Stimulated activated CD8-positive, alpha-beta memory T cell treated with anti-CD3 and anti-CD28 coated beads, Interleukin-7, amount 100 ng/mL, for 1 hour (primary cell): Measurements from ENCODE around the gene LRRTM2.
"Not testable (repeated sequence)": the region's sequence is repeated elsewhere in the genome, so short reads cannot be mapped to it uniquely, and the experiment has no call there.

Source experiments
- DNase-seq, 2 donors: peaks; one replicate each; pipeline ENCODE4 v3.0.0-alpha.2; 2020; ENCODE audit warnings: low read depth in 2 of 2

The LRRTM2 gene

GRCh38 chr5:138874771-138875551 lies at the start of gene LRRTM2:
Gene LRRTM2, minus strand, starts transcription at chr5:138875335. Its CDS starts 424 bp downstream, at chr5:138874911.
- no peak for DNase-seq

- DNase-seq, result no peak
Observed at GRCh38 chr5:138922494-138922893, 47.4 kb upstream of the LRRTM2 start.

- not testable (repeated sequence) for DNase-seq
Observed at GRCh38 chr5:138921362-138921761, 46.2 kb upstream of the LRRTM2 start.

GRCh38 chr5:138920181-138920580 lies 45.0 kb upstream of the LRRTM2 start:
- DNase-seq, result no peak

- no peak for DNase-seq
Observed at GRCh38 chr5:138918686-138919085, 43.6 kb upstream of the LRRTM2 start.

- no peak for DNase-seq
Observed at GRCh38 chr5:138914338-138914737, 39.2 kb upstream of the LRRTM2 start.

- DNase-seq, result no peak
Observed at GRCh38 chr5:138913773-138914172, 38.6 kb upstream of the LRRTM2 start.

- DNase-seq, result no peak
Observed at GRCh38 chr5:138912093-138912492, 37.0 kb upstream of the LRRTM2 start.

- DNase-seq, result no peak
Observed at GRCh38 chr5:138911441-138911840, 36.3 kb upstream of the LRRTM2 start.

GRCh38 chr5:138910546-138911185 lies 35.5 kb upstream of the LRRTM2 start:
- no peak for DNase-seq

GRCh38 chr5:138909734-138910133 lies 34.6 kb upstream of the LRRTM2 start:
- no peak for DNase-seq

- DNase-seq, result no peak
Observed at GRCh38 chr5:138905541-138905940, 30.4 kb upstream of the LRRTM2 start.

- no peak for DNase-seq
Observed at GRCh38 chr5:138903130-138903775, 28.1 kb upstream of the LRRTM2 start.

- DNase-seq, result no peak
Observed at GRCh38 chr5:138901716-138902115, 26.6 kb upstream of the LRRTM2 start.

- DNase-seq, result no peak
Observed at GRCh38 chr5:138900281-138900965, 25.3 kb upstream of the LRRTM2 start.

- DNase-seq, result no peak
Observed at GRCh38 chr5:138898742-138899141, 23.6 kb upstream of the LRRTM2 start.

- no peak for DNase-seq
Observed at GRCh38 chr5:138898299-138898698, 23.2 kb upstream of the LRRTM2 start.

- DNase-seq, result no peak
Observed at GRCh38 chr5:138895918-138896317, 20.8 kb upstream of the LRRTM2 start.

- DNase-seq, result no peak
Observed at GRCh38 chr5:138890644-138891043, 15.5 kb upstream of the LRRTM2 start.

GRCh38 chr5:138889994-138890393 lies 14.9 kb upstream of the LRRTM2 start:
- DNase-seq, result no peak

- DNase-seq, result no peak
Observed at GRCh38 chr5:138884554-138884953, 9.4 kb upstream of the LRRTM2 start.

GRCh38 chr5:138884094-138884493 lies 9.0 kb upstream of the LRRTM2 start:
- no peak for DNase-seq
